ENCODE measurements around the gene XRCC1. TPM values are rescaled to one million over a fixed set of nuclear protein-coding genes. Genes with fewer than 3 reads are reported as not detected.

XRCC1 gene
- polyA plus RNA-seq, 1 donor from 2014 or later, result 18.6 TPM

DNA sequence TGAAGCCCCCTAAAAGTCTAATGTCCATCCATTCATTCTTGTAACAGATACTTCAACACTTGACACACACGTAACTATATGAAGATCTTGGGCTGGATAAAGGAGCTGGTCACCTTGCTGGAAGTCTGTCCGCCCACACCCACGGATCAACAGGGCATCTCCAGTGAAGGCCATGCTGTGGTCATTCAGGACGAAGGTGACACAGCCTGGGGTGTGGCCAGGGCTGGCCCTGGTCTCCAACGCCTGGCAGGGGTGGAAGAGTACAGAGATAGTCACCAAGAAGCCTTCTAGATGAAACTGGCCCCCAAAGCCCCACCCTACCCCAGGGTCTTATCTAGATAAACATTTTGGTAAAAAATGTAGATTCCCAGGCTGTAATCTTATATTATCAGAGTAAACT is 64.0 kb downstream of the XRCC1 start:
- TF ChIP-seq EP300 (conservative IDR thresholded peaks at IDR 0.05; ENCODE audit: poor library complexity, severe bottlenecking) (no peak), POLR2AphosphoS5 (IDR thresholded peaks at IDR 0.05) (no peak), TAF1 (IDR thresholded peaks at IDR 0.05; ENCODE audit: low read depth) (no peak), MXI1 (conservative IDR thresholded peaks at IDR 0.05; ENCODE audit: poor library complexity, severe bottlenecking) (no peak), SMC3 (conservative IDR thresholded peaks at IDR 0.05; ENCODE audit: poor library complexity) (no peak), EZH2 (IDR thresholded peaks at IDR 0.05; ENCODE audit: borderline replicate concordance, insufficient read depth, low read length, poor library complexity, severe bottlenecking) (no peak), RAD21 (conservative IDR thresholded peaks at IDR 0.05) (no peak)
- TF ChIP-seq, protein P1, sequence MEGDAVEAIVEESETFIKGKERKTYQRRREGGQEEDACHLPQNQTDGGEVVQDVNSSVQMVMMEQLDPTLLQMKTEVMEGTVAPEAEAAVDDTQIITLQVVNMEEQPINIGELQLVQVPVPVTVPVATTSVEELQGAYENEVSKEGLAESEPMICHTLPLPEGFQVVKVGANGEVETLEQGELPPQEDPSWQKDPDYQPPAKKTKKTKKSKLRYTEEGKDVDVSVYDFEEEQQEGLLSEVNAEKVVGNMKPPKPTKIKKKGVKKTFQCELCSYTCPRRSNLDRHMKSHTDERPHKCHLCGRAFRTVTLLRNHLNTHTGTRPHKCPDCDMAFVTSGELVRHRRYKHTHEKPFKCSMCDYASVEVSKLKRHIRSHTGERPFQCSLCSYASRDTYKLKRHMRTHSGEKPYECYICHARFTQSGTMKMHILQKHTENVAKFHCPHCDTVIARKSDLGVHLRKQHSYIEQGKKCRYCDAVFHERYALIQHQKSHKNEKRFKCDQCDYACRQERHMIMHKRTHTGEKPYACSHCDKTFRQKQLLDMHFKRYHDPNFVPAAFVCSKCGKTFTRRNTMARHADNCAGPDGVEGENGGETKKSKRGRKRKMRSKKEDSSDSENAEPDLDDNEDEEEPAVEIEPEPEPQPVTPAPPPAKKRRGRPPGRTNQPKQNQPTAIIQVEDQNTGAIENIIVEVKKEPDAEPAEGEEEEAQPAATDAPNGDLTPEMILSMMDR (IDR thresholded peaks at IDR 0.05; ENCODE audit: poor library complexity, severe bottlenecking), result no peak
- TF ChIP-seq, protein P2, sequence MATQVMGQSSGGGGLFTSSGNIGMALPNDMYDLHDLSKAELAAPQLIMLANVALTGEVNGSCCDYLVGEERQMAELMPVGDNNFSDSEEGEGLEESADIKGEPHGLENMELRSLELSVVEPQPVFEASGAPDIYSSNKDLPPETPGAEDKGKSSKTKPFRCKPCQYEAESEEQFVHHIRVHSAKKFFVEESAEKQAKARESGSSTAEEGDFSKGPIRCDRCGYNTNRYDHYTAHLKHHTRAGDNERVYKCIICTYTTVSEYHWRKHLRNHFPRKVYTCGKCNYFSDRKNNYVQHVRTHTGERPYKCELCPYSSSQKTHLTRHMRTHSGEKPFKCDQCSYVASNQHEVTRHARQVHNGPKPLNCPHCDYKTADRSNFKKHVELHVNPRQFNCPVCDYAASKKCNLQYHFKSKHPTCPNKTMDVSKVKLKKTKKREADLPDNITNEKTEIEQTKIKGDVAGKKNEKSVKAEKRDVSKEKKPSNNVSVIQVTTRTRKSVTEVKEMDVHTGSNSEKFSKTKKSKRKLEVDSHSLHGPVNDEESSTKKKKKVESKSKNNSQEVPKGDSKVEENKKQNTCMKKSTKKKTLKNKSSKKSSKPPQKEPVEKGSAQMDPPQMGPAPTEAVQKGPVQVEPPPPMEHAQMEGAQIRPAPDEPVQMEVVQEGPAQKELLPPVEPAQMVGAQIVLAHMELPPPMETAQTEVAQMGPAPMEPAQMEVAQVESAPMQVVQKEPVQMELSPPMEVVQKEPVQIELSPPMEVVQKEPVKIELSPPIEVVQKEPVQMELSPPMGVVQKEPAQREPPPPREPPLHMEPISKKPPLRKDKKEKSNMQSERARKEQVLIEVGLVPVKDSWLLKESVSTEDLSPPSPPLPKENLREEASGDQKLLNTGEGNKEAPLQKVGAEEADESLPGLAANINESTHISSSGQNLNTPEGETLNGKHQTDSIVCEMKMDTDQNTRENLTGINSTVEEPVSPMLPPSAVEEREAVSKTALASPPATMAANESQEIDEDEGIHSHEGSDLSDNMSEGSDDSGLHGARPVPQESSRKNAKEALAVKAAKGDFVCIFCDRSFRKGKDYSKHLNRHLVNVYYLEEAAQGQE (IDR thresholded peaks at IDR 0.05; ENCODE audit: borderline replicate concordance), result no peak
- H3K27me3 ChIP-seq (ENCODE audit: insufficient read depth, low read depth, low read length), result no peaks in the 10 kb centered on the region
- H3K9ac ChIP-seq (ENCODE audit: low read length), result no peak overlapping the region
- no peak overlapping the region for H3K4me2 ChIP-seq (ENCODE audit: low read length)
- no peaks in the 10 kb centered on the region for H3K9me3 ChIP-seq (ENCODE audit: low read length)
- no peaks in the 10 kb centered on the region for H3F3A ChIP-seq (ENCODE audit: insufficient read depth, low read length, poor library complexity, severe bottlenecking)
- H4K20me1 ChIP-seq (ENCODE audit: insufficient read depth), result no peaks in the 10 kb centered on the region
- H3K27ac ChIP-seq (ENCODE audit: low read length), result no peak overlapping the region
- H3K79me2 ChIP-seq (replicated peaks; ENCODE audit: insufficient read depth, low read length), result no peaks in the 10 kb centered on the region
- H3K9me2 ChIP-seq (ENCODE audit: insufficient read depth, low read length), result no peaks in the 10 kb centered on the region
- H2AFZ ChIP-seq (ENCODE audit: low read depth, low read length), result no peak overlapping the region
- H3K36me3 ChIP-seq (ENCODE audit: insufficient read depth, low read length), result no peaks in the 10 kb centered on the region
- no peak overlapping the region for H3K4me3 ChIP-seq (ENCODE audit: low read length)

DNA sequence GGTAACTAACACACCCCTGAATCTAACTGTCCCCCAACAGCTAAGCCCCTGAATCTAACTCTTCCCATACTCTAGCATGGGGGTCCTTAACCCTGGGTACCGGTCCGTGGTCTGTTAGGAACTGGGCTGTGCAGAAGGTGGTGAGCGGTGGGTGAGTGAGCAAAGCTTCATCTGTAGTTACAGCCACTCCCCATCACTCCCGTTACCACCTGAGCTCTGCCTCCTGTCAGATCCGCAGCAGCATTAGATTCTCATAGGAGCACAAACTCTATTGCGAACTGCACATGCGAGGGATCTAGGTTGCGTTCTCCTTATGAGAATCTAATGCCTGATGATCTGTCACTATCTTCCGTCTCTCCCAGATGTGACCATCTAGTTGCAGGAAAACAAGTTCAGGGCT is 64.6 kb downstream of the XRCC1 start:
- Histone ChIP-seq H3K9me2 (ENCODE audit: insufficient read depth, low read length) (no peaks in the 10 kb centered on the region), H3K27ac (ENCODE audit: low read length) (no peak overlapping the region), H3K4me2 (ENCODE audit: low read length) (no peak overlapping the region), H2AFZ (ENCODE audit: low read depth, low read length) (no peak overlapping the region), H3K79me2 (replicated peaks; ENCODE audit: insufficient read depth, low read length) (no peaks in the 10 kb centered on the region), H3K9me3 (ENCODE audit: low read length) (no peaks in the 10 kb centered on the region), H3K4me3 (ENCODE audit: low read length) (no peak overlapping the region), H3K36me3 (ENCODE audit: insufficient read depth, low read length) (no peaks in the 10 kb centered on the region), H4K20me1 (ENCODE audit: insufficient read depth) (no peaks in the 10 kb centered on the region), H3F3A (ENCODE audit: insufficient read depth, low read length, poor library complexity, severe bottlenecking) (no peaks in the 10 kb centered on the region), H3K27me3 (ENCODE audit: insufficient read depth, low read depth, low read length) (no peaks in the 10 kb centered on the region), H3K9ac (ENCODE audit: low read length) (no peak overlapping the region)
- TF ChIP-seq EZH2 (IDR thresholded peaks at IDR 0.05; ENCODE audit: borderline replicate concordance, insufficient read depth, low read length, poor library complexity, severe bottlenecking) (no peak), EP300 (conservative IDR thresholded peaks at IDR 0.05; ENCODE audit: poor library complexity, severe bottlenecking) (no peak), RAD21 (conservative IDR thresholded peaks at IDR 0.05) (no peak), SMC3 (conservative IDR thresholded peaks at IDR 0.05; ENCODE audit: poor library complexity) (no peak)
- TF ChIP-seq, protein P1 (IDR thresholded peaks at IDR 0.05; ENCODE audit: poor library complexity, severe bottlenecking), result no peak

Data from neural cell (in vitro differentiated cells).